SK-MEL-5 (cell line): ENCODE results near the gene UBP1. TPM values are rescaled to one million over a fixed set of nuclear protein-coding genes. Genes with fewer than 3 reads are reported as not detected.

Source experiments
- DNase-seq: peaks from one replicate; pipeline ENCODE4 v3.0.0-alpha.2; 2016; ENCODE audit warnings: low read depth, low spot score
- in situ Hi-C: cut with HindIII; loops from 2 replicates; pipeline ENCODE4 v1.10.0; 2016; ENCODE audit warnings: low sequenced_read_pairs, high pct_unique_total_duplicates, low pct_unique_long_range_greater_than_20kb
- total RNA-seq: library from RNA; depleted of rRNA; stranded (reverse); fragments of >200 nt; shearing (Covaris generic); gene quantifications from 2 replicates; pipeline ENCODE4 v1.2.3, GENCODE V29; 2014

UBP1 gene
- total RNA-seq, 1 experiment from 2014 or later, result 29.1 TPM

- no peak for DNase-seq
- in situ Hi-C loops, result no loop called here
Observed at GRCh38 chr3:33402936-33403335, 37.3 kb downstream of the UBP1 start.

DNA sequence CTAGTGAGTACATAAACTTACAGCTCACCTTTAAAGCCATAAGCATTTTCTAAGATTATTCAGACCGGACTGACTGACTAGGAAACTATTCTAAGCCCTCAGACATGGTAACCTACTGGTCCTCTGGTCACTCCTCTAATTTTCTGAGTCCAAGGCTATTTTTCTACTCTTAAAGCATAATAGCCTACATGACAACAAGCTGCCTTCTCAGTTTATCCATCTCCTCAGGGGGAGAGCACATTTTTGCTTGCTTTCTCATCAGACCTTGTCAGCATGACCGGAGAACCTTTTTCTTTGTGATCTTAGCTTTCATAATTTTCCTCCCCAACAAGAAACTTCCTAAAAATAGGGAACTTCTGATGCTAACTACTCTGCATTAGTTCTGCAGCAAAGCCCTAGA, 38.4 kb downstream of the UBP1 start:
- in situ Hi-C loops, result no loop called here
- DNase-seq, result no peak

DNA sequence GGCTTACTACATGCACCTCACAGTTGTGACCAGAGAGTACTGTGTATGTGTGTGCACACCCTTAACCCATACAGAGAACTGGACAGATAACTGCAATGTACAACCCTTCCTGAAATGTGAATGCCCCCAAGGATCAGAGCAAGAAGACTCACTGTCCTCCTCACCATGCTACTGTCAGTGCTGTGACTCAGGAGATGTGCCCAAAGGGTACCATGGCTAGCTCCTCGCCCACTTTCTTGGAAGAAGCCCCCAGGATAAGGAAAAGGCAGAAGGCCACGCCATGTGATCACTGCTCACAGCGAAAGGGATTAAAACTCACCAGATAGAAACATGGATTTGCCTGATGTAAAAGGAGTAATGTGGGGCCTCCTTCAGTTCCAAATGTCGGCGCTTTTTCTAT, 41.8 kb downstream of the UBP1 start:
- in situ Hi-C loops, result no loop called here
- no peak for DNase-seq

DNA sequence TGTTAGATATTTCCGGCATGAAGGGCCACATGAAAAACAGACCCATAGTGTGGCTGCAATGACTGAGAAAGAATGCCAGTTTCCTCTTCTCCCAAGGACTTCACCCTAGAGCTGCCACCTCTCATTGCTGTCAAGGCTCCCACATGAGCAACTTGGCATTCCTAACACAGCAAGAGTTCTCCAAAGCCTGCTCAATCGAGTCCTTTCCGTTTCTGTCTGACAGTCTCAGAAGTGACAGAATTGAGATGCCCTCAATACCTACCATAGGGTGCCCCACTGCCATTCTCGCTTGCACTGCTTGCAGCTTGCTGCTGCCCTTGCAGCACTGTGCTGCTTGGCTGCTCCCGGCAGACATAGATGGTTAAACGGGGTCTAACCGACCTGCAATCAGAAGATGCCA, 44.3 kb downstream of the UBP1 start:
- DNase-seq, result no peak
- in situ Hi-C loops, result no loop called here

GRCh38 chr3:33394403-33395054, 45.7 kb downstream of the UBP1 start:
- no peak for DNase-seq
- in situ Hi-C loops, result no loop called here

DNA sequence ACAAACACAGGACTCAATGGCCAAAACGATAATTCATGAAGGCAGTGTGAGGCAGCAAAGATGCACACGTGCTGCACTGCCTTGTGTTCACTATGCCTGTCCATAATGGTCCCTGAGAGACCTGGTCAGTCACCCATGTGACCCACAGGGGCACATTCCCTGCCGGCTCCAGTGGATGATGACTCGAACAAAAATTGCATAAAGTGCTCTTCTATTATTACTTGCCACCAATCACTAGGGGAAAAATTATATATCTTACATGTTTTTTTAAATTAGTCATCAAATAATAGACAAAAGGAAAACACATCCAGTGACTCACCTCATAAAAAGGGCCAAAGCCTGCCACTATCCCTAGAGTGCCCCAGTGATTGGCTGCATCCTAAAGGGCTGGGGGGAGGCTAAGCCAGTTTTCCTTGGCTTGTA, 47.5 kb downstream of the UBP1 start:
- in situ Hi-C loops, result no loop called here
- DNase-seq, result peak; percentile 40

GRCh38 chr3:33392144-33392543, 48.1 kb downstream of the UBP1 start:
- in situ Hi-C loops, result no loop called here
- no peak for DNase-seq

GRCh38 chr3:33391255-33391995, 48.8 kb downstream of the UBP1 start:
- in situ Hi-C loops, result no loop called here

GRCh38 chr3:33389908-33390307, 50.3 kb downstream of the UBP1 start:
- no peak for DNase-seq
- in situ Hi-C loops, result no loop called here

More at GRCh38 chr3:33391255-33391995, 48.8 kb downstream of the UBP1 start:
- DNase-seq, result no peak

DNA sequence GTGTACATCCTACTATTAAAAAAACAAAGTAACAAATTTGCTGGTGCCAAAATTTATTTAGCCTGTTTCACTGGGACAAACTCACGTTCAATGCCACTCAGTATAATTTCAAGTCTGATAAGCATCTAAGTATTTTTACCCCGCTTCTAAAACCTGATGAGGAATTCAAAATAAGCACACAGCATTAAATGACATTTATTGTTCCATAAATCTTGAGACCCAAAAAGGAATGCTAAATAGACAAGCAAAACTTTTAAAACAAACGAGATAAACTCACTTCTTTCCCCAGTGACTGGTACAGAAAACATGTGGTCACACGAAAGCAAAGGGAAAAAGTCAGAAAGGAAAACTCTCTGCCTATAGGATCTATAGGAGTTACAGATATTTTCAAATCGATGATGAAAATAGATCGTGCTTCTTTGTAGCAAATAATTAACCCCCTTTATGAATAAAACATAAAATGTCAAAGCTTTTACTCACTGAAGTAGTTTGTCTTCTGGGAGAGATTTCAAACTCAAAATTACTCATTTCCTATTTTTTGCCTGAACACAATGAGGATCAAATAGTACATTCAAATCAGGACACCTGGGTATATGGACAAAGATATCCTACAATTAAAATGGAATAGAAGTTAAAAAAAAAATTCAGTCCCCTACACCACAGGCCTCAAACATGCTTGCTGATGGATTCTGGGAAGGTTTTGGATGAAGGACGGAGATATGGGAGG, 51.7 kb downstream of the UBP1 start:
- in situ Hi-C loops, result no loop called here
- no peak for DNase-seq

DNA sequence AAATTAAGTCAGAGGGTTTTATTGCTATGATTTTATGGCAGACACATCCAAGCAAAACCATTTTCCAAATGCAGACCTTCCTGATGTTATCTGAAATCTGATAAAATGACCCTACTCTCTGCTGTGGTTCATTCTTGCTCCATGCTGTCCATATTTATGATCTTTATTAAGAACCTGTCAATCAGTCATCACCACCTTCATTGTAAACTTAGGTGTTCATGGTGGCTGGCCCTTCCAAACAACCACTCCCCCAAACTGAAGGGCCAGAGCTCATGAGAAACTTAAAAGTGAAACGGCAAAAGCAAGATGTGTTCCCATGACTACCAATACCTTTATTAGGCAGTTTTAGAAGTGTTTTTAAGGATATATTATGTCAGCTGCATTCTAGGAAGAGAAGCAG, 53.6 kb downstream of the UBP1 start:
- DNase-seq, result no peak

GRCh38 chr3:33385423-33385822, 54.8 kb downstream of the UBP1 start:
- in situ Hi-C loops, result no loop called here
- no peak for DNase-seq

More for the DNA sequence above, 53.6 kb downstream of the UBP1 start:
- in situ Hi-C loops, result no loop called here

- in situ Hi-C loops, result no loop called here
- DNase-seq, result no peak
Observed at GRCh38 chr3:33383951-33384350, 56.3 kb downstream of the UBP1 start.

GRCh38 chr3:33380653-33381052, 59.6 kb downstream of the UBP1 start:
- DNase-seq, result no peak
- in situ Hi-C loops, result no loop called here

GRCh38 chr3:33377931-33378330, 62.3 kb downstream of the UBP1 start:
- no peak for DNase-seq
- in situ Hi-C loops, result no loop called here

DNA sequence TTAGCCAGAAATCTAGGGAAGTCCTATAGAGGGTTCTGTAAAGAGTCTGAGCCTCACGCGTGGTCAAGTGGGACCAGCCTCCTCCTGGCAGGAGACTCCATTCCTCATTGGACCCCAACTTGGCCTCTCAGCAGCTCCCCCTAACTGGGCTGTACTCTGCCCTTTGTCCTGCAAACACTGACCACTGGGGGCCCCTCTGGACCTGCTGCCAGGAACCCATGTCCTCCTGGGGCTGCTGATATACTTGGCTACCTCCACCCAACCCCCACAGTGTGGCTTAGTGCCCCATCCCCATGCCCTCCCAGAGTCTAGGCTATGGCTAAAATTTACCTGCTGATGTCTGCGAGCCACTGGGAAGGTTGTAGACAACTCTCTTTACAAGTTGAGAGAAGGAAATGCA, 62.7 kb downstream of the UBP1 start:
- DNase-seq, result peak; percentile 7
- in situ Hi-C loops, result no loop called here

GRCh38 chr3:33373082-33373437, 67.1 kb downstream of the UBP1 start:
- in situ Hi-C loops, result no loop called here
- no peak for DNase-seq

DNA sequence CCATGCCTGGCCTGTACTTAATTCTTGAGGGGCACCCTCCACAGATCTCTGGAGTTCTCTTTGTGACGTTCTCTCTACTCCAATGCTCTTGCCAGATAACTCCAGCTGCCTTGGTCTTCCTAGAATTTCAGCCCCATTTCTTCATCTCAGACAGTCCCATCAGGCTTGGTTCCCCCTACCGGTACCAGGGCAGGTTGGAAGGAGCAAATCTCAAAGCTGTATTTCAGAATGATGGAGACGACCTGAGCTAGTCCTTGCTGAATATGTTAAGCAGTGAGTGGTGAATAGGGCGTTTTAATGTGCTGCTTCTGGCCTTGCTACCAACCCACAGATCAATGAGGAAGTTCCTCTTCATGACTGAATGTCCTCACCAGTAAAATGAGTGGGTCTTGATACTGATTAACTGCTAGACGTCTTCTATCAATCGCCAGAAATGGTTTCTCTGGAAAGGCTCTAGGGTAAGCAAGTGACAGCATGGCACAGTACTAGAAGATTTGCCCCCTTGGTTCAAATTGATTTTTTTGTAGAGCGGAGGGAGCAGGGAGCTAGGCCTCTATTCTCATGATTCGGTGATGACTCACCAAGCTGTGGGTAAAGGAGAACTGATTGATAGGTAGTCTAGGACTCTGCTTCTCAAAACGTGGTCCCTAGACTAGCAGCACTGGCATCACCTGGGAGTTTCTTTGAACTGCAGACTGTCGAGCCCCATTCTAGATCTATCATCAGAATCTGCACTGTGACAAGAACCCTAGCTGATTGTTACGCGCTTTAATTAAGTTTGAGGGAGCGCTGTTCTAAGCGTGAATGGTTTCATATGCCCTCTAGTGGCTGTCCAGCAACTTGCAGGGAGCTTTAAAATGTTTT, 67.8 kb downstream of the UBP1 start:
- peak; percentile 68 for DNase-seq
- in situ Hi-C loops, result no loop called here
